GM19397 (cell line): ENCODE results near the gene AFMID.
"Not testable (repeated sequence)": the region's sequence is repeated elsewhere in the genome, so short reads cannot be mapped to it uniquely, and the experiment has no call there.

ENCODE experiments used
- ATAC-seq: cut with Tn5 transposase; IDR thresholded peaks from one replicate; pipeline ENCODE4 v1.9.1; 2021; ENCODE audit warnings: mild to moderate bottlenecking, moderate library complexity; ENCODE audit not compliant: unreplicated experiment

Gene AFMID

DNA sequence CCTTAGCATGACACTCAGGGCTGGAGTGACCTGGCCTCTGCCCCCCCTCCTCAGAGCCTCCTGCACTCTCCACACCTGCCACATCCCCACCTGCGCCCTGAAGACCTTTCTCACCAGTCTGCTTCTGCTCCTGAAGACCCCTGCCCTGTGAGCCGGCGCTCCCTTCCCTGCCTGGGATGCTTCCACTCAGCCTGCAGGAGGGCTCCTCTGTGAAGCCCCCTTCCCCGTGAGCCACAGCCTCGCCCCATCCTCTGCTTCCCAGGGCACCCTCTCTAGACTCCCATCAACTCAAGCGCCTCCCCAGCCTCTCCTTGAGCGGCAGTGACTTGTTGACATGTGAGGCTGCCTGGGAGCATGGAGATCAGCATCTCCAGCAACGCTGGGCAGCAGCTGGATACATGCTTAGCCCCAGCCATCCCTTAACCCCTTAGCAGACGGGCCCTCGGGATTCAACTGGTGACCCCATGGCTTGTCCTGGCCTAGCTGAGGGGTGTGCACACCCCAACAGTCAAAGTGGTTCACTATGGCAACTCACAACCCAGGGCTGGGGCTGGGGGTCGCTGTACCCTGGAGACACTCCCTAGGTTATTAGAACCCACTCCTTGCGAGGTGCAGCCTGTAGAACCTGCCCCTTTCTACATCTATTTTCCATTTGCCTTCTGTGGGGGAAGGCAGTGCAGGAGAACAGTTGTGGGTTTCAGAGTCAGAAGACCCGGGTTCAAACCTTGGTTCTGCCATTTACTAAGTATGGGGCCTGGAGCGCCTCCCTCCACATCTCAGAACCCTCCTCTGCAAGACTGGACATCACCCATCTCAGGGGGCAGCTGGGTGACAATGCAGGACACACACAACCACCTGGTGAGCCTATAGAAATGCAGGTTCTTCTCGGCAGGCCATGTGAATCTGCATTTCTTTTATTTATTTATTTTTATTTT, 65.8 kb downstream of the AFMID start:
- no peak for ATAC-seq

DNA sequence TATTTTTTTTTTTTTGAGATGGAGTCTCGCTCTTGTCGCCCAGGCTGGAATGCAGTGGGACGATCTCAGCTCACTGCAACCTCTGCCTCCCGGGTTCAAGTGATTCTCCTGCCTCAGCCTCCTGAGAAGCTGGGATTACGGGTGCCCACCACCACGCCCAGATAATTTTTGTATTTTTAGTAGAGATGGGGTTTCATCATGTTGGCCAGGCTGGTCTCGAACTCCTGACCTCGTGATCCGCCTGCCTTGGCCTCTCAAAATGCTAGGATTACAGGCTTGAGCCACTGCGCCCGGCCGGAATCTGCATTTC, 66.4 kb downstream of the AFMID start:
- not testable (repeated sequence) for ATAC-seq

DNA sequence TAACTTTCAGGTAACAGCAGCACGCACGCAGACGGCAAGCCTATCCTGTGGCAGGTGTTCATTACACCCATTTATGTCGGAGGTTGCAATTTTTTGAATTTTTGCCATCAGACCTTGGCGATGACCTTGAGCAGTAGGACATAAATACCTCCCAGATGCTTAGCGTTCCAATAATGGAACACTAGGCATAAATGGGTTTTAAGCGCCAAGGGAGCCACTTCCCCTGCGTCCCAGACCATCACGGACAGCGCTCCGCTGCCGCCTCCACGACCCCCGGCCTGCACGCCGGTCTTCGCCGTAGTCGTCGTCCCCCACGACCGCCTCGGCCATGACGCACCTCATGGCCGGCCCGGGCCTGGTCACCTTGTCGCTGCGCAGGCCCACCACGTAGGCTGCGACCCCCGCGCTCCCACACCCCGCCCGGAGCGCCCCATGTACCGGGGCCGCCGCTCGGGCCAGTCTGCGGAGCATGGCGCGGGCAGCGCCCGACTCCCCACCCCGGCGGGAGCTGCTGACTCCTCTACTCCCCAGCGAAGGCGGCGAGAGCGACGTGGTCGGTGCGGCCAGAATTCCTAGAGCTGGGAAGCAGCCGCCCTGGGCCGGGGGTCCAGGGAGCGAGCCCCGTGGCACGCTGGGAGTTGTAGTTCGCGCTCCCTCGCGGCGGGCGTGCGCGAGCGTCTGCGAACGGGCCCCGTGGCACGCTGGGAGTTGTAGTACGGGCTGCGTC, 66.9 kb downstream of the AFMID start:
- peak; percentile 44 for ATAC-seq

DNA sequence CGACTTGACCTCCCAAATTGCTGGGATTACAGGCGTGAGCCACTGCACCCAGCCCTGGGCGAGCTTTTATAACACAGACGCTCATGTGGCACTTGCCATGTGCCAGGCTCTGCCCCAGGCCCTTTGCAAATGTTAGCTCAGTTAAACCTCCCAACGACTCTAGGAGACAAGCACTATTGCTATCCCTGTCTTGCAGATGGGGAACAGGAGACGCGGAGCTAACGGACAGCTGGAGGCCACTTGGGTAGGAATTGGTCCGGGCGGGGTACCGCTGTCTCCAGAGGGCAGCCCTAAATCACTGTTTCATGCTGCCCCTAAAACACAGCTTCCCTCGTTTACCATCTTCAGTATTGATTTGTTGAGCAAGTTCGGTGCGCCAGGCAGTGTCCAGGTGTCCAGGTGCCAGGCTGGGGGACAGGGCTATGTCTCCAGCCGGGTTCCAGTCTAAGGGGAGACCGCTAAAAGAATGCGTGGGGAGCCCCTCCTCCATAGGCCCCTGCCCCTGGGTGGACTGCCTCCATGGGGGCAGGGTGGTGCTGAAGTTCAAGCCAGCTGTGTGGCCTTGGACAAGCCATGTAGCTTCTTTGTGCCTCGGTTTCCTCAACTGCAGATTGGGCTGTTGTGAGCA, 68.0 kb downstream of the AFMID start:
- no peak for ATAC-seq

DNA sequence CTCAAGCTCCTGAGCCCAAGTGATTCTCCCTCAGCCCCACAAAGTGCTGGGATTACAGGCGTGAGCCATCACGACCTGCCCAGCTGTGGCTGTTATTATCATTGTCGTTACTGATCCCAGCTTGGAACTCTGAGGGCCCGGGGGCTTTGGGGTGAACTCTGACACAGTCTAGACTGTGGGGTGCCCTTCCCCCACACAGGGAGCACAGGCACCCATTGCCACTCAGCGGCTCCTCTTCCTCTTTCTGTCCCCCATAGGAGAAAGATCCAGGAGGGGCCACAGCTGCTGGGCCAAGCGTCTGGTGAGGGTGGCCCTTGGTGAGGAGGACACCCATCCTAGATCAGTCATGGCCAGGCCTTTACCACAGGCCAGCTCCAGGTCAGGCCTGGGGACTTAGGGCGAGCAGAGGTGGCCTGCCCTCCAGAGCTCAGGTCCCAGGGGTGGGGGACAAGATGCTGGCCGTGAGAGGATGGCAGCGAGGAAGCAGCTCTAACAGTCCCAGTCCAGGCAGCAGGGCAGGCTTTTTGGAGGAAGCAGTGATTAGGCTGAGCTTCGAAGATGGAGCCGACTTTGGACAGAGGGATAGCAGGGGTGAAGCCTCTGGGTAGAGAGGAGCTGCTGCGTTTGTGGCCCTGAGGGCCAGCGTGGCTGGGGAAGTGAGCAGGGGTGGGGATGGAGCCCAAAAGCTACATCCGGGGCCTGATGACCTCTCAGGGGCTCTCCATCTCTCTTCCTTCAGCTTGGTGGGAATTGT, 69.0 kb downstream of the AFMID start:
- no peak for ATAC-seq

DNA sequence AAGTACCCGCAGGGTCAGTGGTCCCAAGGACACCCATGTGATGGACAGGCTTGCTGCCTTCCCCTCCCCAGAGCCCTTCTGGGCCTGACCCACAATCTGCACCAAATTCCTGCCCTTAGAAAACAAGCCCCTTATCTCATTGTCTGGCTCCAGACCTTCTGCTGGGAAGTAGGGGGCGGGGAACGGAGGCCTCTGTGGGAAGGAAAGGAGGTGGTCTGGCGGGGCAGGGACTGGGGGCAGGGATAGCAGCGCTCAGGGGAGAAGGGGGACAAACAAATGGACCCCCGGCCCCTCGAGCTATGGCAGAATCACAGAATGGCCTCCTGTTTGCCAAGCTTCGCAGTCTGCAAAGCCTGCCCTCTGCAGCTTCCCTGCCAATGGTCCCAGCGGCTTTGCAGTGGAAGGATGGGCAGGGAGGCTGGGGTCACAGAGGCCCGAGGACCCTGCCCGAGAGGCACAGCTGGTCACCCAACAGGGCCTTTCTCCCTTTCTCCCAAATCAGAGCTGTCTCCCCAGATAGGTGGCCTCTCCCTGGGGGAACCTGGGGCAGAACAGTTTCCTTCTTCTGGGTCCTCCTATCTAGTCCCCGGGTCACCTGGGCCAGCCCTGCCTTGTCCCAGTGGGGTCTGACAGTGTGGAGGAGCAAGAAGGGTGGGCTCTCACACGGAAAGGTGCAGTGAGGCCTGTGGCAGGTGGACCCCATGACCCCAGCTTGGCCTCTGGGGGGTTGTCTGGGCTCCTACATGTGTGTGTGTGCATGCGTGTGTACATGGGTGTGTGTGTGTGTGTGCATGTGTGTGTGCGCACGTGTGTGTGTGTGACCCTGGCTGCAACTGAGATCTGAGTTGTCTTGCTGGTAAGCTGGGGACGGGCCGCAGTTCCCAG, 69.8 kb downstream of the AFMID start:
- ATAC-seq = no peak
